COR-L47 (cell line): ENCODE data around the gene ENTPD5.

ENCODE experiments used
- DNase-seq: peaks from one replicate; lab custom pipeline; 2025; lab: John Stamatoyannopoulos, UW

Gene ENTPD5, protein sequence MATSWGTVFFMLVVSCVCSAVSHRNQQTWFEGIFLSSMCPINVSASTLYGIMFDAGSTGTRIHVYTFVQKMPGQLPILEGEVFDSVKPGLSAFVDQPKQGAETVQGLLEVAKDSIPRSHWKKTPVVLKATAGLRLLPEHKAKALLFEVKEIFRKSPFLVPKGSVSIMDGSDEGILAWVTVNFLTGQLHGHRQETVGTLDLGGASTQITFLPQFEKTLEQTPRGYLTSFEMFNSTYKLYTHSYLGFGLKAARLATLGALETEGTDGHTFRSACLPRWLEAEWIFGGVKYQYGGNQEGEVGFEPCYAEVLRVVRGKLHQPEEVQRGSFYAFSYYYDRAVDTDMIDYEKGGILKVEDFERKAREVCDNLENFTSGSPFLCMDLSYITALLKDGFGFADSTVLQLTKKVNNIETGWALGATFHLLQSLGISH

DNA sequence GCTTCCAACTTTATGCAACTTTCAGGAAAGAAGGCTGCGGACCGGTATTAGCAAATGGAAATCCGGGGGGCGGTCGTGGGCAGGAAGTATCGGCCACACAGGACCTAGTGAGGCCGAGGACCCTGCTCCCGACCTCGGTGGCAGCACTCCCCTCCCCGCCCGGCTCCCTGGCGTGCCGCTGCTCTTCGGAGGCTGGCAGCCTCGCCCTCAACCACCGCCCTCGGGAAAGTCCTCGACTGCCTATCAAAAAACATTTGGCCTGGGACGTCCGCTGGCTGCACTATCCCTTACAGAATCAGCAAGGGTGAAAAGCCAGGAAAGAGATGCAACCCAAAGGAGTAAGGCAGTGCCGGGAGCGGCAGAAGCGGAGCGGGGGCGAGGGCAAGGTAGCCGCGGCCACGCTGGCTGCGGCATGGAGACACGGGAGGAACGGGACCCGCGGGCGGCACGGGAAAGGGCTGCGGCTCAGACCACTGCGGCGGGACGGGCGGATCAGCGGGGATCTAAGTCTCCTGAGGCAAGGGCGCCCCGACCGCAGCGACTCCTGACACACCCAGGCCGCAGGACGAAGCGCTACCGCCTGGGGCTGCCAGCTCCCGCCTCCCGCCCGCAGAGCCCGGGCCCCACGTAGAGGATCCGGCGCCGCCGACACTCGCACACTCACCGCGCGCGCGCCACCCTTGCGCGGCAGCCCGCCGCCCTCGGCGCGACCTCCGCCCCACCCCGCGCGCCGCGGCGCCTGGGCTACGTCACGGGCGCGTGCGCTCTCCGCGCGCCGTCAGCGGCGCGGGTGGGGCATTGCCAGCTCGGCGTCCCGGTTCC is at the start of gene ENTPD5, which contains the start of gene BBOF1:
Gene ENTPD5 (minus strand): TSS at position 703 of the 822 bp plus-strand sequence. CDS start 31,186 bp downstream, outside the sequence.
Gene BBOF1 (plus strand): TSS at position 764 of the 822 bp plus-strand sequence. CDS start 130 bp downstream, outside the sequence.
- DNase-seq, result peak; percentile 78

DNA sequence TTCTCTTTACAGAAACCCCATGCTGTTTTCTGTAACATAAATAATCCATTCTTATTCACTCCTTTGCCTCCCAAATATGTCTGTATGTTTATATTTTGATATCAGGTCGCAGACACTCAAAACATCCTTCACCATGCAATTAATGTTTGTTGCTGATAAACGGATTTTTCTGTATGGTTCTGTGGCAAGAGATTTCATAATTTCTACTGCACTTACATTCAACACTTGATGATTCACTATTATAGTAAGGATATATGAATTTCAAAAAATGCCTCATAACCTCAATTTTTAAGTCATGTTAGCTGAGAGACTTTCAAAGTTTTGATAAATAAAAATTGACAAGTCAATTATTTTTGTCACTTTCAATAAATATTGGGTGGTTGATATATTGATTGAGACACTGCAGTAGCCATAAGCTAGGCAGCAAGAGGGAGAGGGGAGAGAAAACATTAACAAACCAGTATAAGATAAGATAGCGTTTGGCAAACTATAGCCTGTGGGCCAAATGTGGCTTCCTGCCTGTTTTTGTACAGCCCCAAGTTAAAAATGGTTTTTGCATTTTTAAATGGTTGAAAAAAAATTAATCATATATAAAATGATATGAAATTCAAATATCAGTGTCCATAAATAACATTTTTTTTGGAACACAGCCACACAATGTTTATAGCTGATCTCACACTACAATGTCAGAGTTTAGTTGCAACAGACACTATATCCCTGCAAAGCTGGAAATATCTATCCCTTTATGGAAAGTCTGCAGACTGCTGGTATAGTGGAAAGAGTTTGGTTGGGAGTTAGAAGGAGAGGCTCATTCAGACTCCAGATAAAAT is 46.9 kb upstream of the ENTPD5 start:
- DNase-seq, result no peak

DNA sequence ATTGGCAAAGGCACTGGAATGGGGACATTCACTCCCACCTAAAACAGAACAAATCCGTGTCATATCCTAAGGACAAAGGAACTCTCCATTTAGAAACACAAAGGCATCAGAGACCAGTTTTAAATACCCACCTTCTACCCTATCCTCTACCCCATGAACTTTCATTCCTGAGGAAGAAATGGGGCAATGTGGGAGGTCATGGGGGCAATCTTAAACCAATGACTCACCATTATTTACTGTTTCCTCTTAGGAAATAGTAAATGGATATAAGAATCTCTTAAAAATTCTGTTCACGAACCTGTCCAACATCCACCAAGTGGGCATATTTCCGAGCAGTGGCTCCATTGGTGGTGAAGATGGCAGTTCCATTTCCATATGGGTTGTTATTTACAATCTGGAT is 45.8 kb upstream of the ENTPD5 start:
- no peak for DNase-seq

DNA sequence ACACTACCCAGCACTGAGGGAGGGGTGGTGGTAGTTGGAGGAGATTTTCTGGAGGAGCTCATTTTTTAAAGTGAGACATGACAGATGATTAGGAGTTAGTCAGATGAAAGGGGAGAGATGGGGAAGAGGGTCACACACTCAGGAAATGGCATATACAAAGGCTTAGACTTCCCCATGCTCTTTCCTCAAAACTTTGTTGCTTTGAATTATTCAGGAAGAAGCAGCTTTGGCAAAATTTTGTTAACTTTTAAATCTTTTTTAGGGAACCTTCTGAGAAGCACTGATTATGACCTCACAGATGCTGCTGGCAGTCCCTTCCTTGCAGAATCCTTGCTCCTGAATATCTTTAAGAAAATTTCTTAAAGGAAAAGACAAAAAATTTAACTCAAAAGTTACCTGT is 45.3 kb upstream of the ENTPD5 start:
- no peak for DNase-seq

DNA sequence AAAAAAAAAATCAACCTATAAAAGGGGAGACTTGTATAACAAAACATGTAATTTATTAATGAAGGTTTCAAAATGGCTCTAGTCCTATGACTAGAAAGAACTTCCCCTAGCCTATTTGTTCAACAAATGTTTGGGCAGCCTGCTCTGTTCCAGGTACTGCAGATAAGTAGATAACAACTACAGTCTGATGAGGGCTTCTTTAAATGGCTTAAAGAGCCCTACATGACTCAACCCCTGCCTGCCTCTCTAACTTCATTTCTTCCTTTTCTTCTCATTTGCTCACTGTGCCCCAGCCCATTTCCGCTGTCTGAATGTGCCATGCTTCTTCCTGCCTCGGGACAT is 43.7 kb upstream of the ENTPD5 start:
- DNase-seq, result no peak

DNA sequence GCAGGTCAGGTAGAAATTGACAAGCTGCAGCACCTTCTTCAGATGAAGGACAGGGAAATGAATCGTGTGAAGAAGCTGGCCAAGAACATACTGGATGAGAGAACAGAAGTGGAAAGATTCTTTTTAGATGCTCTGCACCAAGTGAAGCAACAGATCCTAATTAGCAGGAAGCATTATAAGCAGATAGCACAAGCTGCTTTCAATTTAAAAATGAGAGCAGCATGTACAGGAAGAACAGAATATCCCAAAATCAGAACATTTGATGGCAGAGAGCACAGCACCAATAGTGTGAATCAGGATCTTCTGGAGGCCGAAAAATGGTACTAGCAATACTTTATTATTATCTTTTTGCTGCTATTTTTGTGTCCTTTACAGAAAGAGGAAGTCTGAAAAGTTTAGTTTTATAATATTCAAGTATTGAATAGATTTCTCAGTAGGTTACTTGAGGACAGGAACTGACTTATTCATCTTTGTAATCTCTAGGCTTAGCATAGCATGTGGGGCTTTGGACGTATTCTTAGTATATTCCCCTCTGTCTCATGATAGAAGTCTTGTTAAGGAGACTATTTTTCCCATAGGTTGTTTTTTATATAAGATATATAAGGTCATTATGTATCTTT is 30.9 kb upstream of the ENTPD5 start:
- no peak for DNase-seq

DNA sequence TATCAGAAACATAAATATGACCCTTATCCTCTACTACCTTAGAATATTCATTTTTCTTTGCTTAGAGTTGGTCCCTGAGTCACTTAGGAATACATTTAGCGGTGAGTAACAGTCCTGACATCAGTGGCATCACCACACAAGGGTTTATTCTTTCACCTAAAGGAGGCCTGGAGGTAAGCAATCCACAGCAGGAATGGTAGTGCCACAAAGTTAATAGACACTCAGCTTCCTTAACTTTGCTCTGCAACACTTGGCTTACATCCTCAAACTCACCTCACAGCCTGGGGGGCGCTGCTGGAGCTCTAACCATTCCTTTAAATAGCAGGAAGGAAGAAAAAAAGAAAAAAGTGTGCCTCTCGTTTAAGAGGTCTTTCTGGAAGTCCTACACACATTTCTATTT is 29.2 kb upstream of the ENTPD5 start:
- DNase-seq, result no peak

DNA sequence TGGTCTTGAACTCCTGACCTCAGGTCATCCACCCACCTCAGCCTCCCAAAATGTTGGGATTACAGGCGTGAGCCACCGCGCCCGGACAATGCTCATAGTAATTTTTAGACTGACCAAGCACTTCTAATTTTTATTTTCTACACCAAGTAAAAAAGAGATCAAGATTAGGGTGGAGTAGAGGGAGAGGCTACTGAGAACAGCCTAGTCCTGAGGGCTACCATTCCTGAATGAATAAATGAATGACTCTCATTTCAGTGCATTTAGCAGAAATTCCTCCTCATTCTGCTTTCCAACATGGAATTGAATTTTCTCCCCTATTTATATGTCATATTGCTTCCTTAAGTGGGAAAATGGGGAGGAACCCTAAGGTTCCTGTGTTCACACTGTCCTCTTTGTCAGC is 26.4 kb upstream of the ENTPD5 start:
- DNase-seq, result no peak

DNA sequence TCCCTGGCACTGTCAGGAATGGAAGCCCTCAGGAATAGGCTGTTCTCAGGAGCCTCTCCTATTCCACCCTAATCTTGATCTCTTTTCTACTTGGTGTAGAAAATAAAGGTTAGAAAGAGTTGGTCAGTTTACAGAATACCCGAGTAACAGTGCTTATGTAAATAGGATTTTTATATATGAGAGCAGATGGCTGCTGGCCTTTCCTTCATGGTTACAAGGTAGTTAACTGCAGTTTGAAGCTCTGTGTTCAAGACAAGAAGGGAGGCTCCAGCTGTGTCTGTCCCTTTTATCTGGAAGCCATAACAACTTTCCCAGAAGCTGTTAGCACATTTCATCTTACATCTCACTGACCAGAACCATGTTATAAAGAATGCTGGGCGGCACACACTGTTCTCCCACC is 23.2 kb upstream of the ENTPD5 start:
- DNase-seq, result no peak

DNA sequence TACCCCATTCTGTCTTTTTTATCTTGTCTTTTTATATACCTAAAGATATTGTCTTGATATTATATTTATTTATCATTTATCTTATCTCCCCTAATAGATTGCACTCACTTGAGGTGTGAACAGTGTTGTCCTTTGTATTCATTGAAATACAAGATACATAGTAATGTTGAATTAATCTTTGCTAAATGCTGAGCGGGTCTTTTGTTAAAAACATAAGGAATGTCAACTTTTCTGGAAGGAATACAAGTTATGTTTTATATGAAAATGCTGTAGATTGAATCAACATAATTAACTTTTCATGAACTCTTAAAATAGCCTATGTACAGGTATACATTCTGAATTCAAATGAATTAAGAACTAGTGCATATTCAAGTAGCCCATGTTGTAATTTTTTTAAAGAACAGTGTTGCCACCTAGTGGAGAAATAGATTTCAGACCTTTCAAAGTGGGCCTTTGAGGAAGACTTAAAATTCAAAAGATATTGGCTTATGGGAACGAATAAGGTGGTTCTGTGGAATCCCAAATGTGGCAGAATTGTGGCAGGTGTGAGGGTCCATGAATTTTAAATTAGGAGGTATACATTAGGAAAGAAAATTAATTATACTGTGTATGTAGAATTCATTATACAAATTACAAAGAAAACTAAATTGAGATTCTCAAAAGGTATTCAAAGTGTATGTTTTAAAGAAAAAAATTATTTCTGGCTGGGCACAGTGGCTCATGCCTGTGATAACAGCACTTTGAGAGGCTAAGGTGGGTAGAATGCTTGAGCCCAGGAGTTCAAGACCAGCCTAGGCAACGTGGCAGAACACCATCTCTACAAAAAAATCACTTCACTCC is 19.2 kb upstream of the ENTPD5 start:
- DNase-seq, result peak; percentile 33

DNA sequence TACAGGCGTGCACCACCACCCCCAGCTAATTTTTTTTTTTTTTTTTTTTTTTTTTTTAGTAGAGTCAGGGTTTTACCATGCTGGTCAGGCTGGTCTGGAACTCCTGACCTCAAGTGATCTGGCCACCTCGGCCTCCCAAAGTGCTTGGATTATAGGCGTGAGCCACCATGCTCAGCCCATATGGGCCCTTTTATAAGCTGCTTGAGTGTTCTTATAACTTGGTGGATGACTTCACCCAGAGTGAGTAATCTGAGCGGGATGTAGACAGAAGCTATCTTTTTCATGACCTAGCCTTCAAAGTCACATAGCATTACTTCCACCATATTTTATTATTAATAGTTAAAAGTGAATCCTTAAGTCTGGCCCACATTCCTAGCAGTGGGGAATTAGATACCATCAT is 16.5 kb upstream of the ENTPD5 start:
- DNase-seq, result no peak

DNA sequence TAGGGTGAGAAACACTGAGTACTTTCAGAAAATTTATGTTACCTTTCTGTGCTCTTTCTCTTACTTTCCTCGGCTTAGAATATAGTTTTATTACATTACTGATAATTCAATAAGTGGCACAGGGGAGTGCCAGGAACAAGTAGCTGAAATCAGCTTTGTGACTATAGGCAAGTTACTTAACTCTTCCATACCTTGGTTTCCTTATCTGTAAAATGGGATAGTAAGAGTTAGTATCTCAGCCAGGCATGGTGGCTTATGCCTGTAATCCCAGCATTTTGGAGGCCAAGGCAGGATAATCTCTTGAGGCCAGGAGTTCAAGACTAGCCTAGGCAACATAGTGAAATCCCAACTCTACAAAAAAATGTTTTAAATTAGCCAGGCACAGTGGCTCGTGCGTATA is 15.5 kb upstream of the ENTPD5 start:
- DNase-seq, result no peak

DNA sequence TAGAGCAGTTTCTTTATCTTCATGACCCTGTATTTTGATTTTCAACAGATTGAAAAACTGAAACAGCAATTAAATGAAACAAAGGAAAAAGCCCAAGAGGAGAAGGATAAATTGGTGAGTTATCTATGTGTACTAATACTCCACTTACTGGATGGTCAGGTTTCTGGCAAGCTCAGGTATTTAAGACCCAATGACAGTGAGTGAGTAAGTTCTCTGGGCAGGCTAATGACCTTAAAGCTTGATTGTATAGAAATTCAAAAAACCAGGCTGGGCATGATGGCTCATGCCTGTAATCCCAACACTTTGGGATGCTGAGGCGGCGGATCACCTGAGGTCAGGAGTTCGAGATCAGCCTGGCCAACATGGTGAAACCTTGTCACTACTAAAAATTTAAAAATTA is 10.0 kb upstream of the ENTPD5 start:
- DNase-seq, result no peak

DNA sequence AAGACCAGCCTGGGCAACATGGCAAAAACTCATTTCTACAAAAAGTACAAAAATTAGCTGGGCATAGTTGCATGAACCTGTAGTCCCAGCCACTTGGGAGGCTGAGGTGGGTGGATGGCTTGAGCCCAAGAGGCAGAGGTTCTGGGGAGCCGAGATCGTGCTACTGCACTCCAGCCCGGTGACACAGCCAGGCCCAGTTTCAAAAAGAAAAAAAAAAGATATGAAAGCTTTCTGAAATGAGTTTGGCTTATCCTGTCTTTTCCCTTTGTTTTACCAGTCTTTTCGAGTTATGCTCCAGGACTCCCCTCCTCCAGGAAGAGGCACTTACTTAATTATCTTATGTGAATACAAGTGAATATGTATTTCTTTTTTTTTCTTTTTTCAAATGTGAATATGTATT is 3.3 kb upstream of the ENTPD5 start:
- no peak for DNase-seq

DNA sequence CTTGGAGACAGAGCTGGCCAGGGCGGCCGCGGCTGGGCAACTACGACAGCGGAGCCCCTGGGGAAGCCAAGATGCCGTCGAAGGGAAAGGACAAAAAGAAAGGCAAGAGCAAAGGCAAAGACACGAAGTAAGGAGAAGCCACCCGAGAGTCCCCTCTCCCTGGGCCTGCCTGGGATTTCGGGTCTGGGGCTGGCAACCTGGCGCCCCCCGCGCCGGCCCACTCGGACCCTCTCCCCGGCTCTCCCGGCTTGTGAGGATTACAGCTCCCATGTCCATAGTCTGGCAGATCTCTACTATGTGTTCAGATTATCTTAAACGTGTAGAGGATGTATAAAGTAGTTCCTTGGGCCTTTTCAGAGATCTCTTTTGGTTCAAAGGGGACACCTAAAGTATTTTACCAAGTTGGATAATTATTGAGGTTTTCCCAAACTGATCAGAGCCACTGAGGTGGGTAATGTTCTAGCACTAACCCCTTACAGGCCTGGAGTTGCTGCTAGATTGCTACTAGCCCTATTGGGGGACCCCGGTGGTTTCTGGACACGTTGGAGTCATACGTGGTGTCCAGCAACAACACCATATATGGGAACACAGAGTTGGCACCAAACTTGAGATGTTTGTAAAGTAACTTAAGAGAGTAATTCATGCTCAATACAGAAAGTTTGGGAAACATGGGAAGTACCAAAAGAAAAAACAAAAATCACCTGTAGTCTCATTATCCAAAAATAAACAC is 485 bp upstream of the ENTPD5 start:
- no peak for DNase-seq

DNA sequence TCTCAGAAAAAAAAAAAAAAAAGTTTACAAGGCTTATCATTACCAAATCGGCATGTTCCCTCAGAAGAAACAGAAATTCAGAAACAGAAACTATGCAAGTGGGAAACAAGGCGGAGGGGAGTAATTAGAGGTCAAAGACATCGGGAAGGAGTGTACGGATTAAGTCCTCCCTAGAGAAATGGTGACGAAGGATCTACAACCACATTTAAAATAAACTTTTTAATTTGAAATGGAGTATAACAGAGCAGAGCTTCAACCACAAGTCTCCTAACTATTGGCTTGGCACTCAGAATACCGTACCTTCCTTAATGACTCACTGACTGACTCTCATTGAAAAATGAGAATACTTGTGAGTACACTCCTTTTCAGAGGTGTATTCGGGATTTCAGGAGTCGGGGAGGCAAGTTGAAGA is 908 bp downstream of the ENTPD5 start:
- DNase-seq, result no peak

DNA sequence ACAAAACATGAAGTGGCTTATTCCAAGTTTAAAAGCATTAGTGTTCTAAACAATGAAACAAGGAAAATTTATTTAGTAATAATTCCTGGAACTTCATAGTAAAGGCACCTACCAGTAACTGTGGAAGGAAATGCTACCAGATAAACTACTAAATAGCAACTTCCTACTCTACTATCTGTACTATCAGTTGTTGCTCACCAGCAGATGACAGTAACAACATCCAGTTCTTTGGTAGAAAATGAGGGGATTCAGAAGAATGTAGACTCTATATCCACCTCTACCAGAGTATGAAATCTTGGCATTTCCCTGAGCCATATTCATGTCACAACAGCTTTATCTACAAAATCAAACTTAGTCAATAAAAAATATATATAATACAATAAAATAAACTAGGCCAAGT is 3.1 kb downstream of the ENTPD5 start:
- DNase-seq, result no peak

DNA sequence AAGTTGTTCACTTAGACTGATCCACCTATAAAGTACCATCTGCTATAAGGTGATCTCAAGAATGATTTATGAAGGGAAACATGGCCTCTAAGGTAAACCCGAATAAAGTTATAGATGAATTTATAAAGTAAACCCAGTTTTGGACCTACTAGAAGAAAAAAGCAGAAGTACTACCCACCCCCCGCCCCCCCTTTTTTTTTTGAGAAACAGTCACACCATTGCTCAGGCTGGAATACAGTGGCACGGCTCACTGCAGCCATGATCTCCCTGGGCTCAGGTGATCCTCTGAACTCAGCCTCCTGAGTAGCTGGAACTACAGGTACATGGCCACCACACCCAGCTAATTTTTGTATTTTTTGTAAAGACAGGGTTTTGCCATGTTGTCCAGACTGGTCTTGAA is 3.9 kb downstream of the ENTPD5 start:
- no peak for DNase-seq

DNA sequence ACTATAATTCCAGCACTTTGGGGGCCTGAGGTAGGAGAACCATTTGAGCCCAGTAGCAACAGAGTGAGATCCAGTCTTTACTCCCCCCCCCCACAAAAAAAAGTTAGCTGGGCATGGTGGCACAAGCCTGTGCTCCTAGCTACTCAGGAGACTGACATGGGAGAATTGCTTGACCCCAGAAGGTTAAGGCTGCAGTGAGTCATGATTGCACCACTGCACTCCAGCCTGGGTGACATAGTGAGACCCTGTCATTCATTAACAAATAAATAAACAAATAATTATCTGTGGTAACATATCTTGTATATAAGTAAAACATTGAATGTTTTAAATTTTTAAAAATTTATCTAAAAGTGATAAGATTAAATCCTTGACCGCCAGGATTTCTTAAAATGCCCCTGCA is 4.8 kb downstream of the ENTPD5 start:
- no peak for DNase-seq

DNA sequence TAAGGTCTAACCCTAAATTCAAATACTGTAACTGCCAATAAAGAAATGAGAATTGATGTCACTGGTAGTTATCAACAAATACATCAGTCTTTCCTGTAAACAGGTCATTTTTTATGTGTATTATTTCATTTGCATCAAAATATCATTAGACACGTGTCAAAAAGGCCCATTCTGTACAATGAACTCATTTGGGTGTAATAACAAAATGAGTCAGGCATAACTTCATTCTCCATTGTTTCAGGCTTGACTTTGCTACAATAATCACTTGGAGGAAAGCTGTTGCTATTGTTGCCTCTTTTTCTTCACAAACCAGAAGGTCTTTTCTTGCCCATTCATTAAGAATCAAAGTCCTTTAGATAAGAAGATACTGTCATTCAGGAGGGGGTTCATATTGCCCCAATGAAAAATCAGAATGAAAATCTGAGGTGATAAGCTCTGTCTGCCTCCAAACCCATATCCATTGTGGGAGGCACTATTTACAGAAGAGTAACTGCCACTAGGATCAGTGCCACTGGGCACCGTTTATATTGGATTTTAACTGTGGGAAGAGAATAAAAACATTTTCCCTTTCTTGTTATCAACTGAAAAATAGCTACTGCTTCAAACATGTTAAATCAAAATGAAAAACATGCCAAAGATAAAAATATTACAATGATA is 10.1 kb downstream of the ENTPD5 start:
- no peak for DNase-seq
